Lung (tissue), 12 donors: ENCODE data around the gene DENND1A. TPM values are rescaled to one million over a fixed set of nuclear protein-coding genes. Genes with fewer than 3 reads are reported as not detected.

Experiments
- ATAC-seq: fragments of 200-7000 bp; cut with Tn5 transposase; one replicate; pipeline ENCODE4 v1.9.1; 2020; ENCODE audit warnings: moderate number of reproducible peaks; ENCODE audit not compliant: insufficient read depth, low FRiP score
- DNase-seq, 3 donors: peaks; one replicate each; pipeline ENCODE4 v3.0.0-alpha.2; 2013 to 2017
- H3K27ac ChIP-seq, 2 donors: one replicate each; pipeline ENCODE4 v1.5.1; 2013; ENCODE audit warnings: mild to moderate bottlenecking in 2 of 2, moderate library complexity in 2 of 2, control low read depth in 1 of 2, inconsistent platforms in 1 of 2, low read depth in 1 of 2, low read length in 1 of 2
- H3K27me3 ChIP-seq, 3 donors: one replicate each; pipeline ENCODE4 v1.5.1; 2013; ENCODE audit warnings: low read length in 2 of 3; ENCODE audit not compliant: control insufficient read depth in 3 of 3, insufficient read depth in 3 of 3
- H3K36me3 ChIP-seq, 4 donors: one replicate each; pipeline ENCODE4 v1.5.1; 2013; ENCODE audit warnings: low read length in 4 of 4, mild to moderate bottlenecking in 1 of 4, moderate library complexity in 1 of 4; ENCODE audit not compliant: control insufficient read depth in 4 of 4, insufficient read depth in 4 of 4
- H3K4me1 ChIP-seq, 5 donors: one replicate each; pipeline ENCODE4 v1.5.1; 2013; ENCODE audit warnings: low read length in 5 of 5, mild to moderate bottlenecking in 2 of 5, moderate library complexity in 1 of 5; ENCODE audit not compliant: control insufficient read depth in 5 of 5, insufficient read depth in 5 of 5
- H3K4me3 ChIP-seq: one replicate; pipeline ENCODE4 v1.5.1; 2013; ENCODE audit warnings: mild to moderate bottlenecking, control low read depth, moderate library complexity
- H3K9ac ChIP-seq, 2 donors: one replicate each; pipeline ENCODE4 v1.5.1; 2013; ENCODE audit warnings: low read length in 2 of 2, control low read depth in 1 of 2; ENCODE audit not compliant: insufficient read depth in 1 of 2
- H3K9me3 ChIP-seq, 4 donors: one replicate each; pipeline ENCODE4 v1.5.1; 2013; ENCODE audit warnings: low read length in 3 of 4, mild to moderate bottlenecking in 1 of 4, moderate library complexity in 1 of 4; ENCODE audit not compliant: control insufficient read depth in 4 of 4, insufficient read depth in 3 of 4
- CTCF ChIP-seq: IDR thresholded peaks from 2 replicates; pipeline ENCODE4 v1.5.1; 2012; ENCODE audit warnings: mild to moderate bottlenecking; ENCODE audit errors: control extremely low read depth, extremely low read depth
- WGBS, 2 donors: extraction: QIAGEN DNeasy Blood & Tissue Kit; methylation state at CpG; one replicate each; pipeline ENCODE4 v1.1.7; 2013; 5-methylcytosine and 5-hydroxymethylcytosine counted together
- polyA plus RNA-seq, 2 donors: library from polyadenylated mRNA; stranded (reverse); fragments of 200-250 nt; gene quantifications; one replicate each; pipeline ENCODE4 v1.2.1, GENCODE V29; 2013
- total RNA-seq, 2 donors: library from RNA; depleted of rRNA in 1 of 2; stranded (reverse); fragments of >200 nt in 1 of 2; gene quantifications; one replicate each; pipeline ENCODE4 v1.2.1, GENCODE V29; 2014 to 2021
- donor health status: control.
- donor health status: control.
- donor health status: Bipolar disorder and iron deficiency.
- donor health status: healthy.
- donor health status: DM: yes; HTN: yes; CAD: no.

The DENND1A gene
- total and polyA plus RNA-seq, 4 donors, result 5.7 to 29.8 (median 14.5) TPM

- Histone ChIP-seq H3K9me3 (no peaks in the 10 kb centered on the region), H3K36me3 (no peaks in the 10 kb centered on the region), H3K4me1 (peaks cover 3 to 21% (median 8%) of the 10 kb centered on the region in 5 donors), H3K27me3 (peaks cover 0 to 53% (median 2%) of the 10 kb centered on the region in 3 donors), H3K27ac (no peak overlapping the region), H3K4me3 (no peak overlapping the region), H3K9ac (no peak overlapping the region)
- ATAC-seq (no peak), DNase-seq (no peak)
- no peak for TF ChIP-seq CTCF
- 67 to 80% methylated on average over 4 of the region's 4 CpGs for WGBS, 2 donors
Measured at GRCh38 chr9:123923377-123923776, 6.5 kb downstream of the DENND1A start.

- ATAC-seq, result no peak
- DNase-seq, result no peak
- no peak for TF ChIP-seq CTCF
- peaks cover 1 to 16% (median 3%) of the 10 kb centered on the region in 5 donors for H3K4me1 ChIP-seq
- no peak overlapping the region for H3K27ac ChIP-seq
- peaks cover 0 to 53% (median 2%) of the 10 kb centered on the region in 3 donors for H3K27me3 ChIP-seq
- no peaks in the 10 kb centered on the region for H3K9me3 ChIP-seq
- H3K36me3 ChIP-seq, result no peaks in the 10 kb centered on the region
- whole genome bisulfite sequencing, 2 donors, result 52 to 64% methylated on average over 4 of the region's 4 CpGs
- no peak overlapping the region for H3K9ac ChIP-seq
- no peak overlapping the region for H3K4me3 ChIP-seq
Measured at GRCh38 chr9:123922911-123923310, 7.0 kb downstream of the DENND1A start.

- DNase-seq, result no peak
- WGBS, 2 donors, result 62 to 75% methylated on average over 3 of the region's 3 CpGs
Measured at GRCh38 chr9:123922431-123922830, 7.5 kb downstream of the DENND1A start.

More at GRCh38 chr9:123922431-123922830, 7.5 kb downstream of the DENND1A start:
- ATAC-seq, result no peak
- TF ChIP-seq CTCF, result no peak
- no peak overlapping the region for H3K9ac ChIP-seq
- no peaks in the 10 kb centered on the region for H3K9me3 ChIP-seq
- H3K27ac ChIP-seq, result no peak overlapping the region
- H3K4me3 ChIP-seq, result no peak overlapping the region
- no peaks in the 10 kb centered on the region for H3K36me3 ChIP-seq
- peaks cover 0 to 12% (median 2%) of the 10 kb centered on the region in 5 donors for H3K4me1 ChIP-seq
- H3K27me3 ChIP-seq, result peaks cover 0 to 53% (median 2%) of the 10 kb centered on the region in 3 donors
